SK-N-SH (cell line): ENCODE measurements around the gene MBNL1. TPM values are rescaled to one million over a fixed set of nuclear protein-coding genes. Genes with fewer than 3 reads are reported as not detected.

Experiments
- CTCF ChIA-PET: fragments of 300-600, 350-600 bp; formaldehyde crosslinking; extraction: SDS; loops from one replicate; lab custom pipeline; 2021; lab: Yijun Ruan, JAX
- POLR2A ChIA-PET: fragments of 350-600 bp; sonication (Branson Sonifier 250); formaldehyde crosslinking; extraction: SDS; loops from one replicate; lab custom pipeline; 2020; ENCODE audit warnings: antibody characterized with exemption, inconsistent platforms; lab: Yijun Ruan, JAX
- DNase-seq: peaks from one replicate; pipeline ENCODE4 v3.0.0; 2012
- H2AFZ ChIP-seq: fragments of 200-600 bp; sonication (generic); 2 replicates; pipeline ENCODE4 v1.8.1; 2016; ENCODE audit warnings: antibody characterized with exemption, mild to moderate bottlenecking, low read depth
- H3F3A ChIP-seq: fragments of 200-600 bp; sonication (generic); replicated peaks from 2 replicates; pipeline ENCODE3; 2016; ENCODE audit warnings: antibody characterized with exemption, mild to moderate bottlenecking; ENCODE audit not compliant: insufficient read depth
- H3K27ac ChIP-seq, 2 experiments: fragments of 200-500 bp in 1 of 2; fragments of 200-600 bp in 1 of 2; sonication (Bioruptor generic) in 1 of 2; sonication (generic), shearing (Covaris generic) in 1 of 2; 2 replicates each; pipeline versions ENCODE4 v1.5.1 to v1.6.1; 2014 to 2016; ENCODE audit warnings: low read depth in 2 of 2, inconsistent platforms in 1 of 2, low read length in 1 of 2, mild to moderate bottlenecking in 1 of 2, mixed read lengths in 1 of 2
- H3K27me3 ChIP-seq: fragments of 200-600 bp; sonication (generic), shearing (Covaris generic); 2 replicates; pipeline ENCODE4 v1.6.1; 2016; ENCODE audit warnings: mixed run types; ENCODE audit not compliant: insufficient read depth
- H3K36me3 ChIP-seq, 2 experiments: fragments of 200-500 bp in 1 of 2; fragments of 200-600 bp in 1 of 2; sonication (Bioruptor generic) in 1 of 2; sonication (generic) in 1 of 2; replicated peaks in 1 of 2; 2 replicates each; pipeline versions ENCODE3 to v1.5.1; 2014 to 2016; ENCODE audit warnings: low read length in 1 of 2, mild to moderate bottlenecking in 1 of 2; ENCODE audit not compliant: insufficient read depth in 2 of 2, control insufficient read depth in 1 of 2
- H3K4me1 ChIP-seq, 2 experiments: fragments of 200-500 bp in 1 of 2; fragments of 200-600 bp in 1 of 2; sonication (Bioruptor generic) in 1 of 2; sonication (generic), shearing (Covaris generic) in 1 of 2; 2 replicates each; pipeline versions ENCODE4 v1.5.1 to v1.6.1; 2014 to 2016; ENCODE audit warnings: low read depth in 1 of 2, low read length in 1 of 2, mixed run types in 1 of 2; ENCODE audit not compliant: insufficient read depth in 2 of 2, control insufficient read depth in 1 of 2
- H3K4me2 ChIP-seq: fragments of 200-600 bp; sonication (generic), shearing (Covaris generic); 2 replicates; pipeline ENCODE4 v1.6.1; 2017; ENCODE audit warnings: mixed run types
- H3K4me3 ChIP-seq, 2 experiments: fragments of 200-500 bp in 1 of 2; fragments of 200-600 bp in 1 of 2; sonication (Bioruptor generic) in 1 of 2; sonication (generic), shearing (Covaris generic) in 1 of 2; 2 replicates each; pipeline versions ENCODE4 v1.5.1 to v1.8.1; 2014 to 2016; ENCODE audit warnings: low read depth in 2 of 2, inconsistent platforms in 1 of 2, low read length in 1 of 2, mild to moderate bottlenecking in 1 of 2, mixed read lengths in 1 of 2, moderate library complexity in 1 of 2
- H3K79me2 ChIP-seq: fragments of 200-600 bp; sonication (generic); 2 replicates; pipeline ENCODE4 v1.8.1; 2017; ENCODE audit warnings: mild to moderate bottlenecking; ENCODE audit not compliant: insufficient read depth
- H3K9ac ChIP-seq: fragments of 200-600 bp; sonication (generic); 2 replicates; pipeline ENCODE4 v1.6.1; 2017; ENCODE audit warnings: mixed run types
- H3K9me2 ChIP-seq: fragments of 200-600 bp; sonication (generic); 2 replicates; pipeline ENCODE4 v1.6.1; 2017; ENCODE audit warnings: mixed run types
- H3K9me3 ChIP-seq: fragments of 200-600 bp; sonication (generic); 2 replicates; pipeline ENCODE4 v1.6.1; 2017; ENCODE audit warnings: mixed run types, mild to moderate bottlenecking, moderate library complexity
- H4K20me1 ChIP-seq: fragments of 200-600 bp; sonication (generic); 2 replicates; pipeline ENCODE4 v1.6.1; 2017; ENCODE audit warnings: mild to moderate bottlenecking, mixed run types; ENCODE audit not compliant: insufficient read depth
- CTCF ChIP-seq: fragments of 200-600 bp; sonication (generic); IDR thresholded peaks from 2 replicates; pipeline ENCODE4 v1.6.1; 2017; ENCODE audit warnings: antibody characterized with exemption, mild to moderate bottlenecking, moderate library complexity
- FOSL2 ChIP-seq: IDR thresholded peaks from 2 replicates; pipeline ENCODE4 v1.4.0; 2012; ENCODE audit warnings: low read depth, mild to moderate bottlenecking, moderate library complexity, borderline replicate concordance
- GATA2 ChIP-seq: sonication (generic); formaldehyde crosslinking; IDR thresholded peaks from 2 replicates; pipeline ENCODE4 v1.5.0; 2020; ENCODE audit warnings: mild to moderate bottlenecking, missing genetic modification reagents
- MEF2A ChIP-seq: IDR thresholded peaks from 2 replicates; pipeline ENCODE4 v1.4.0; 2012; ENCODE audit warnings: low read depth, borderline replicate concordance
- NRF1 ChIP-seq: IDR thresholded peaks from 2 replicates; pipeline ENCODE4 v1.6.1; 2012; ENCODE audit warnings: low read depth, mild to moderate bottlenecking, low read length
- PBX3 ChIP-seq: IDR thresholded peaks from 2 replicates; pipeline ENCODE4; 2012
- POLR2AphosphoS5 ChIP-seq: IDR thresholded peaks from 2 replicates; pipeline ENCODE4 v1.6.1; 2012; ENCODE audit warnings: low read depth, low read length
- RAD21 ChIP-seq: IDR thresholded peaks from 2 replicates; pipeline ENCODE4 v1.6.1; 2012; ENCODE audit warnings: mild to moderate bottlenecking, low read length
- RFX5 ChIP-seq: IDR thresholded peaks from 2 replicates; pipeline ENCODE4 v1.6.1; 2012; ENCODE audit warnings: mild to moderate bottlenecking, improper control_type of control experiment, low read length
- SIN3A ChIP-seq: IDR thresholded peaks from 2 replicates; pipeline ENCODE4 v1.6.1; 2012; ENCODE audit warnings: low read depth, mild to moderate bottlenecking, low read length, moderate library complexity, borderline replicate concordance
- SMC3 ChIP-seq: IDR thresholded peaks from 2 replicates; pipeline ENCODE4 v1.6.1; 2012; ENCODE audit warnings: low read depth, low read length, improper control_type of control experiment
- TAF1 ChIP-seq: IDR thresholded peaks from 2 replicates; pipeline ENCODE4 v1.6.1; 2012; ENCODE audit warnings: low read depth, mild to moderate bottlenecking, low read length, moderate library complexity, borderline replicate concordance
- TEAD4 ChIP-seq: IDR thresholded peaks from 2 replicates; pipeline ENCODE4 v1.4.0; 2012; ENCODE audit warnings: mild to moderate bottlenecking, borderline replicate concordance; ENCODE audit not compliant: insufficient read depth
- USF2 ChIP-seq: fragments of 150-350 bp; IDR thresholded peaks from 2 replicates; pipeline ENCODE4 v1.6.1; 2017; ENCODE audit warnings: antibody characterized with exemption, low read length, low read depth, borderline replicate concordance
- ZBTB33 ChIP-seq: IDR thresholded peaks from 2 replicates; pipeline ENCODE4 v1.4.0; 2012; ENCODE audit warnings: low read depth, borderline replicate concordance
- WGBS: methylation state at CpG from one replicate; pipeline ENCODE4 v1.1.6; 2017; ENCODE audit warnings: low lambda C conversion rate; 5-methylcytosine and 5-hydroxymethylcytosine counted together
- polyA plus RNA-seq, 3 experiments: library from polyadenylated mRNA; depleted of rRNA; stranded (reverse); fragments of >200 nt; gene quantifications; 2 replicates each; pipeline ENCODE4 v1.2.3, GENCODE V29; 2012

MBNL1 gene
- polyA plus RNA-seq, 1 of the 3 experiments (the other 2 are of a cell fraction) = 44.3 TPM

GRCh38 chr3:152315623-152316022, 46.9 kb downstream of the MBNL1 start:
- Histone ChIP-seq H3K36me3 (peaks cover 0 to 30% of the 10 kb centered on the region in 2 experiments), H3K27ac (peak overlapping the region in 1 of 2 experiments; percentile 86; a peak in 2 of 4 replicates), H3K4me2 (no peak overlapping the region), H3K9me2 (no peaks in the 10 kb centered on the region), H3K27me3 (no peaks in the 10 kb centered on the region), H3K4me3 (no peak overlapping the region), H3K9me3 (no peaks in the 10 kb centered on the region; the same call in 1 of the 2 replicates), H3K79me2 (peaks cover 98% of the 10 kb centered on the region), H4K20me1 (peaks cover 40% of the 10 kb centered on the region), H3K9ac (no peak overlapping the region), H2AFZ (no peak overlapping the region), H3K4me1 (peaks cover 9 to 35% of the 10 kb centered on the region in 2 experiments), H3F3A (peaks cover 50% of the 10 kb centered on the region)
- WGBS = 87% methylated on average over 6 of the region's 6 CpGs
- TF ChIP-seq MEF2A = no peak
- POLR2A ChIA-PET = no interaction called here
- CTCF ChIA-PET = interaction anchor here (0.6 to 2.2 kb wide), 3 partner anchors 23 to 145 kb away, joined by 3 to 6 read pairs (median 3); no protein-coding TSS in a partner anchor
- DNase-seq = no peak

GRCh38 chr3:152316318-152316717, 47.6 kb downstream of the MBNL1 start:
- WGBS = 80% methylated on average over 1 of the region's 1 CpG
- Histone ChIP-seq H3K36me3 (peaks cover 0 to 35% of the 10 kb centered on the region in 2 experiments), H3K4me3 (no peak overlapping the region), H3K79me2 (peaks cover 98% of the 10 kb centered on the region), H3K4me2 (no peak overlapping the region), H3K27me3 (no peaks in the 10 kb centered on the region), H3K9ac (no peak overlapping the region), H2AFZ (no peak overlapping the region), H4K20me1 (peaks cover 47% of the 10 kb centered on the region), H3K27ac (peak overlapping the region in 1 of 2 experiments; percentile 86; a peak in 2 of 4 replicates), H3K9me2 (no peaks in the 10 kb centered on the region), H3K4me1 (peaks cover 12 to 42% of the 10 kb centered on the region in 2 experiments), H3F3A (peaks cover 53% of the 10 kb centered on the region), H3K9me3 (no peaks in the 10 kb centered on the region; the same call in 1 of the 2 replicates)
- ChIA-PET CTCF (interaction anchor here (0.8 to 2.2 kb wide), 2 partner anchors 128 to 146 kb away, joined by 3 to 6 read pairs; no protein-coding TSS in a partner anchor), POLR2A (no interaction called here)
- TF ChIP-seq PBX3 = no peak
- no peak for TF ChIP-seq RAD21
- no peak for TF ChIP-seq RFX5
- TF ChIP-seq FOSL2 = no peak
- no peak for TF ChIP-seq TEAD4
- no peak for TF ChIP-seq MEF2A
- TF ChIP-seq SIN3A = no peak
- no peak for TF ChIP-seq TAF1
- no peak for TF ChIP-seq CTCF
- TF ChIP-seq NRF1 = no peak
- TF ChIP-seq ZBTB33 = no peak
- TF ChIP-seq USF2 = no peak
- no peak for TF ChIP-seq POLR2AphosphoS5
- TF ChIP-seq GATA2 = no peak
- TF ChIP-seq SMC3 = no peak
- DNase-seq = no peak
